Embryonic facial prominence (tissue), 1 donor: Measurements from ENCODE around the gene VEGFB.
A peak's percentile ranks its signal among the peaks of the same experiment; 100 is the strongest.

Source experiments
- DNase-seq: peaks from one replicate; pipeline ENCODE4 v3.0.0-alpha.2; 2016; ENCODE audit errors: extremely low spot score

The VEGFB gene

GRCh38 chr11:64283092-64283491 is 48.7 kb downstream of the VEGFB start:
- no peak for DNase-seq

- DNase-seq, result peak; percentile 67
Measured at GRCh38 chr11:64284048-64284961, 49.9 kb downstream of the VEGFB start, which contains the start of gene BAD. Gene BAD, minus strand, starts transcription at chr11:64284665. Its CDS starts 297 bp downstream, at chr11:64284368.

DNA sequence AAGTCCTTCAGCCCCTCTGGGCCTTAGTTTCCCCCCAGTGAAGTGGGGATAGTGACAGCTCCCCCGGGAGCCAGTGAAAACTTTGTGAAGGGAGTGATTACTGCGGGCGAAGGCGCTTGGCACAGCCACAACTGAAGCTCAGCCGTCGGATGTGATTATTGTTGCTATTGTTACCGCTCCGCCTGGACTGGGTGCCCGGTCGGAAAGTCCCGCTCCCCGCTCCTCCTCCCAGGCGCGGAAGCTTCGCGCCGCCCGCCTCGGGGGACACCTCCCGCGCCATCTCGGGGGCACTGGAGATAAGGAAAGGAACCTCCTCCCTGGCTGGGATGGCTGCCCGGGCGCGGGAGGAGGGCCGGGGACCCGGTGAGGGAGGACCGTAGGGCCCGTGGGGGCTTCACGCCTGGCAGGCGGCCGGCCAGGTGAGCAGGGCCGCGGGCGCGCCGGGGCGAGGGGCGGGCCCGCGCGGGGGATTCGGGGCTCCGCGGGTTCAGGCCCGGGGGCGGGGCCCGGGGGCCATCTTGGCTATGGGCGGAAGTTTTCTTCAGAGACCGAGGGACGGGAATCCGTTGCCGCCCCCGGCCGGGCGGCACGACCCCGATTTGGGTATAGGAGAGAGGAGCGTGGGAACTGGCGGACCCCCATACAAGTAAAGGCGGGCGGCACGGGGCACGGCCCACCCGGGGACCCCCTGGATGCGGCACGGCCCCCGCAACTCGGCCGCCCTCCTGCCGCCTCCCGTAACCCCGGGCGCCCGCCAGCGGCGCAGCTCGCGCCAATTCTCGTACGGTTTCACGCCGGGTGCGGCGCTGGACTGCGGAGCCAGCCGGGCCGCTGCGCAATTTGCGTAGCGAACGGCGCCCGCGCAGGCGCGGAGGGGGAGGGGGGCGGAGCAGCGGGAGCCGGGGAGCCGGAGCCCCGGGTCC is 50.8 kb downstream of the VEGFB start, which contains the start of gene GPR137:
Gene GPR137 (plus strand): TSS at position 887 of the 923 bp plus-strand sequence. CDS start 677 bp downstream, outside the sequence.
- peak; percentile 53 for DNase-seq

GRCh38 chr11:64285885-64286800 is 51.8 kb downstream of the VEGFB start:
- no peak for DNase-seq

- no peak for DNase-seq
Measured at GRCh38 chr11:64286801-64287159, 52.4 kb downstream of the VEGFB start.

DNA sequence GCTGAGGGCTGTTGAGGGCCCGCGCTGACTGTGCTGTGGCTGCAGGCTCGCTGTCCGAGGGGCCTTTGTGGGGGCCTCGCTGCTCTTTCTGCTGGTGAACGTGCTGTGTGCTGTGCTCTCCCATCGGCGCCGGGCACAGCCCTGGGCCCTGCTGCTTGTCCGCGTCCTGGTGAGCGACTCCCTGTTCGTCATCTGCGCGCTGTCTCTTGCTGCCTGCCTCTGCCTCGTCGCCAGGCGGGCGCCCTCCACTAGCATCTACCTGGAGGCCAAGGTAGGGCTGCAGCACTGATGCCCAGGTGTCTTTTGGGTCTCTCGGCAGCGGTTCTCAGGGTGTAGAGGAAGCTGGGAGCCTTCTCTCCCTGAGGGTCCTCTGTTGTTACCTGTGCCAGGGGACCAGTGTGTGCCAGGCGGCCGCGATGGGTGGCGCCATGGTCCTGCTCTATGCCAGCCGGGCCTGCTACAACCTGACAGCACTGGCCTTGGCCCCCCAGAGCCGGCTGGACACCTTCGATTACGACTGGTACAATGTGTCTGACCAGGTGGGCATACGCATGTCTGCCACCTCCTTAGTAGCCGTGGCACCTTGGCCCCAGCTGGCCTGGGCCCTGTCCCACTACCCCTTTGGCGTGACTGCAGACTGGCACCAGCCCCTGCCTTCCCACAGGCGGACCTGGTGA is 53.4 kb downstream of the VEGFB start:
- no peak for DNase-seq

GRCh38 chr11:64288353-64288750 is 54.0 kb downstream of the VEGFB start:
- DNase-seq, result no peak
